K562 (cell line): ENCODE results near the gene CDH2. TPM values are rescaled to one million over a fixed set of nuclear protein-coding genes. Genes with fewer than 3 reads are reported as not detected.

Experiments used
- GABPB1 ChIP-seq: sonication (generic); formaldehyde crosslinking; IDR thresholded peaks from 2 replicates; pipeline ENCODE4 v1.8.0; 2022; ENCODE audit warnings: mild to moderate bottlenecking, missing genetic modification reagents
- HNRNPUL1 ChIP-seq: fragments of 200-400 bp; formaldehyde crosslinking; IDR thresholded peaks from 2 replicates; pipeline ENCODE4 v1.6.1; 2017; ENCODE audit warnings: low read length
- KLF13 ChIP-seq: fragments of 450-650 bp; IDR thresholded peaks from 2 replicates; pipeline ENCODE4 v1.6.1; 2016; ENCODE audit warnings: missing genetic modification characterization, low read depth, mild to moderate bottlenecking, missing compliant biosample characterization, moderate library complexity, borderline replicate concordance
- NCOR1 ChIP-seq: fragments of 450-650 bp; IDR thresholded peaks from 2 replicates; pipeline ENCODE4 v1.6.1; 2016; ENCODE audit warnings: mild to moderate bottlenecking, moderate library complexity
- PATZ1 ChIP-seq: fragments of 250-450 bp; sonication (Bioruptor Pico); IDR thresholded peaks from 2 replicates; pipeline ENCODE4 v1.5.0; 2020; ENCODE audit warnings: mild to moderate bottlenecking, borderline replicate concordance
- SMAD4 ChIP-seq: fragments of 250-450 bp; sonication (Bioruptor Pico); conservative IDR thresholded peaks from 2 replicates; pipeline ENCODE4 v1.8.0; 2021; ENCODE audit warnings: inconsistent platforms, mild to moderate bottlenecking, moderate library complexity
- TBP ChIP-seq: optimal IDR thresholded peaks from 2 replicates; pipeline ENCODE3; 2011; ENCODE audit warnings: low read depth, low read length, improper control_type of control experiment
- ZBTB5 ChIP-seq: fragments of 450-650 bp; IDR thresholded peaks from 2 replicates; pipeline ENCODE4 v1.6.1; 2017; ENCODE audit warnings: antibody characterized with exemption
- ZNF668 ChIP-seq: fragments of 250-450 bp; sonication (Bioruptor Pico); IDR thresholded peaks from 2 replicates; pipeline ENCODE4 v1.8.0; 2022; ENCODE audit warnings: mild to moderate bottlenecking, inconsistent platforms
- polyA plus RNA-seq, 8 experiments: library from polyadenylated mRNA; depleted of rRNA in 4 of 8; stranded (reverse) in 5 of 8; unstranded in 3 of 8; fragments of >200 nt; fragmentation: Nextera tagmentation in 2 of 8; fragmentation: Illumina TruSeq in 1 of 8; extraction: Ambion mirVana in 2 of 8; extraction: Trizol in 1 of 8; gene quantifications; 2 replicates each; pipeline versions ENCODE4 v1.2.1 to v1.2.3, GENCODE V29; 2011 to 2014; ENCODE audit warnings: inconsistent platforms in 1 of 8, missing spikeins in 1 of 8
- total RNA-seq, 7 experiments: library from RNA; depleted of rRNA in 6 of 7; stranded (reverse); fragments of >200 nt in 6 of 7; fragmentation: Illumina TruSeq in 2 of 7; extraction: Trizol in 2 of 7; gene quantifications; 2 replicates each; pipeline versions ENCODE4 v1.2.1 to v1.2.3, GENCODE V29; 2011 to 2021; ENCODE audit warnings: low replicate concordance in 1 of 7

Gene CDH2
- total and polyA plus RNA-seq, 9 of the 15 experiments (the other 6 are each of a cell fraction or from before 2014, with no cell fraction given) = 0.04 TPM; not detected in 8

GRCh38 chr18:27964811-27965210 lies 212.1 kb downstream of the CDH2 start (continued):
- TF ChIP-seq ZBTB5 (no peak), ZNF668 (CRISPR knock-in tag) (no peak), SMAD4 (CRISPR knock-in tag) (no peak), PATZ1 (no peak), KLF13 (tag) (no peak), HNRNPUL1 (no peak), GABPB1 (CRISPR knock-in tag) (no peak), NCOR1 (no peak), TBP (no peak)
